DND-41 (cell line): ENCODE data around the gene COPZ1.

Experiments used
- CTCF ChIP-seq: IDR thresholded peaks from 2 replicates; pipeline ENCODE4 v1.5.1; 2012; ENCODE audit warnings: borderline replicate concordance, low read length, moderate library complexity, mild to moderate bottlenecking; ENCODE audit not compliant: poor library complexity, severe bottlenecking; ENCODE audit errors: extremely low read depth
- EZH2 ChIP-seq: IDR thresholded peaks from 3 replicates; pipeline ENCODE4 v1.6.1; 2012; ENCODE audit warnings: borderline replicate concordance, low read depth, mild to moderate bottlenecking, moderate library complexity, low read length, inconsistent platforms; ENCODE audit not compliant: severe bottlenecking

GRCh38 chr12:54349679-54350078, 24.7 kb downstream of the COPZ1 start:
- TF ChIP-seq CTCF (no peak), EZH2 (no peak)
